HCEC 1CT (cell line): ENCODE data around the gene ZNF3.

Source experiments
- DNase-seq: peaks from one replicate; pipeline ENCODE4 v3.0.0-alpha.2; 2017

The ZNF3 gene

GRCh38 chr7:100087055-100087750 lies 5.7 kb upstream of the ZNF3 start:
- peak; percentile 100 for DNase-seq

GRCh38 chr7:100085515-100085914 lies 4.0 kb upstream of the ZNF3 start:
- no peak for DNase-seq

DNA sequence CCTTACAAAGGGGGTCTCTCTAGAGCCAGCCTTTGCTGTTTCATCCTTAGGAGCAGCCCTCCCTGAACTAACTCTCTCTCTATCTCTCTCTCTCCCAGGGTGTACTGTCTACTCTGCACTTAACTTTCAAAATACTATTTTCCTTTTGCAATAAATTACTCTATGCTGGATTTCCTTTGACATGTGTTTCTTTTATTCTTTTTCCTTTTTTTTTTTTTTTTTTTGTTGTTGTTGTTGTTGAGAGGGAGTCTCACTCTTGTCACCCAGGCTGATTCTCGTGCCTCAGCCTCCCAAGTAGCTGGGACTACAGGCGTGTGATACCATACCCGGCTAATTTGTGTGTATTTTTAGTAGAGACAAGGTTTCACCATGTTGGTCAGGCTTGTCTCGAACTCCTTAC lies 1.5 kb upstream of the ZNF3 start:
- DNase-seq: no peak

DNA sequence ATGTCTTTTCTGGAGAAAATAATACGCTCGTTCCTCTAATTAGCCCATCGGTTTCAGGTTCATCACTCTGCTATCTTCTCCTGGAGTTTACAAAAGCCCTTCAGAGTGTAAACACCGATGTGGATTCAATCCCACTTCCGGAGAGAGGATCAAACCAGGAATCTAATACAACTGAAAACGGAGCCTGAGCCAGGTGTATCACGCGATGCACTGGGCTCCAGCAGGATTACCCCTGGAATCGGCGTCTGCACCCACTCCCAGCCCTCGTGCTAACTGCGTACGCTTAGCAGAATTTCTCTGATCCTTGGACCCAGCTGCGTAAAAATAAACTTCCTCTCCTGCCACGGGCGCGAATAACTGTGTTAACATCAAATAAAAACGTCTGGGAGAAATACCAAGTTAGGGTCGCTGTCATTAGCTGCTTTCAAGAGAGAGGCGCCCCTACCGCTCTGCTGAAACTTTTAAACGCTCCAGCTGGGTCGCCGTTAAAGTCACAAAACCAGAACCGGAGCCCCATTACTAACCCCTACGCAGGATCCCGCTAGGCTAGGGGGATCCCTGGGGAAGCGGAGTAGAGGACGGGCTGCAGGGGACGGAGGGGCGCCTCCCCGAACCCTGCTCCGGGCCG lies 502 bp downstream of the ZNF3 start:
- DNase-seq: no peak

- DNase-seq: no peak
Measured at GRCh38 chr7:100079024-100079560, 2.4 kb downstream of the ZNF3 start.

- DNase-seq: no peak
Measured at GRCh38 chr7:100077205-100077604, 4.3 kb downstream of the ZNF3 start.

- no peak for DNase-seq
Measured at GRCh38 chr7:100075418-100075817, 6.1 kb downstream of the ZNF3 start.

DNA sequence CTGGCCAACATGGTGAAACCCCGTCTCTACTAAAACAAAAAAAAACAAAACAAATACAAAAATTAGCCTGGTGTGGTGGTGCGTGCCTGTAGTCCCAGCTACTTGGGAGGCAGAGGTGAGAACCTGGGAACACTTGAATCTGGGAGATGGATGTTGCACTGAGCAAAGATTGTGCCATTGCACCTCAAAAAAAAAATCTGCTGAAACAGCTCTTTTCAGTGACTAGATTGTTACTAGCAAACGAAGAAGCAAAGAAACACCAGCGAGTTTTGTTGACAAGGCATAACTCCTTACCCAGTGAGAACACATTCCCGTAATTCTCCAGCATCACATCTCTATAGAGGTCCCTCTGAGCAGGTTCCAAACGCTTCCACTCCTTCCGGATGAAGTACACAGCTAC lies 6.7 kb downstream of the ZNF3 start:
- no peak for DNase-seq

- no peak for DNase-seq
Measured at GRCh38 chr7:100072462-100072861, 9.1 kb downstream of the ZNF3 start.

DNA sequence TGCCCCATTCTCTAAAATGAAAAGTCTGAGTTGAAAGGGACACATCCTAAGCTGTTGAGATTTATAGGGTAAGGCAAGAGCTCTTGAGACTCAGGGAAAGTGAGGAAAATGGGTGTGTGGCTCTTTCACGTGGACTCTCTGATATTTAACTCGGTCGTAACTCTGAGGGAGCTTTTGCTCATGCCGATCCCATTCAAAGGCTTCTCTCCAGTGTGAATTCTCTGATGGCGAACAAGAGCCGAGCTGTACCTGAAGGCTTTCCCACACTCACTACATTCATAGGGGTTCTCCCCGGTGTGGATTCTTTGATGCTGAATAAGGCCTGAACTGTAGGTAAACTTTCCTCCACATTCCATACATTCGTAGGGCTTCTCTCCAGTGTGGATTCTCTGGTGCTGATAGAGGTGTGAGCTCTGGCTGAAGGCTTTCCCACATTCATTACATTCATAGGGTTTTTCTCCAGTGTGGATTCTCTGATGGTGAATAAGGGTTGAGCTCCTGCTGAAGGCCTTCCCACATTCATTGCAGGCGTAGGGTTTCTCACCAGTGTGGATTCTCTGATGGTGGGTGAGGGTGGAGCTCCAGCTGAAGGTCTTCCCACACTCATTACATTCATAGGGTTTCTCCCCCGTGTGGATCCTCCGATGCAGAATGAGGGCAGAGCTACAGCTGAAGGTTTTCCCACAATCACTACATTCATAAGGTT lies 10.4 kb downstream of the ZNF3 start:
- DNase-seq: no peak

- no peak for DNase-seq
Measured at GRCh38 chr7:100069991-100070390, 11.5 kb downstream of the ZNF3 start.

DNA sequence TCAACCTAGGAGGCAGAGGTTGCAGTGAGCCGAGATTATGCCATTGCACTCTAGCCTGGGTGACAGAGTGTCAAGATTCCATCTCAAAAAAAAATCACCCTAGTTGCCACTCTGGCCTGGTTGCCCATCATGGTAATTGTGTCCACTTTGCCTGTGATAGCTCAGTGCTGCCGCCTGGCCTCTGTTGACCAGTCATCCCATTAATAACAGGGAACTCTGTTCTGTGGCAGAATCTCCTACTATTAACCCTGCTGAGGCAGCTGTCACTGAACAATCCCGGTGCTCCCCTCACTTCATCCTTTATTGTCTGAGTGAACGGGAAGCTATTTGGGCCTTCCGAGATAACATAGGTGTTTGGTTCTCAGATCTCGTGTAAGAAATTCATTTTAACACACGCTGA lies 14.6 kb downstream of the ZNF3 start:
- DNase-seq: no peak

- peak; percentile 55 for DNase-seq
Measured at GRCh38 chr7:100065452-100066186, 15.9 kb downstream of the ZNF3 start.

DNA sequence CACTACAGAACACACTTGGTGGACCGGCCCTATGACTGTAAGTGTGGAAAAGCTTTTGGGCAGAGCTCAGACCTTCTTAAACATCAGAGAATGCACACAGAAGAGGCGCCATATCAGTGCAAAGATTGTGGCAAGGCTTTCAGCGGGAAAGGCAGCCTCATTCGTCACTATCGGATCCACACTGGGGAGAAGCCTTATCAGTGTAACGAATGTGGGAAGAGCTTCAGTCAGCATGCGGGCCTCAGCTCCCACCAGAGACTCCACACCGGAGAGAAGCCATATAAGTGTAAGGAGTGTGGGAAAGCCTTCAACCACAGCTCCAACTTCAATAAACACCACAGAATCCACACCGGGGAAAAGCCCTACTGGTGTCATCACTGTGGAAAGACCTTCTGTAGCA lies 17.4 kb downstream of the ZNF3 start:
- DNase-seq: no peak

DNA sequence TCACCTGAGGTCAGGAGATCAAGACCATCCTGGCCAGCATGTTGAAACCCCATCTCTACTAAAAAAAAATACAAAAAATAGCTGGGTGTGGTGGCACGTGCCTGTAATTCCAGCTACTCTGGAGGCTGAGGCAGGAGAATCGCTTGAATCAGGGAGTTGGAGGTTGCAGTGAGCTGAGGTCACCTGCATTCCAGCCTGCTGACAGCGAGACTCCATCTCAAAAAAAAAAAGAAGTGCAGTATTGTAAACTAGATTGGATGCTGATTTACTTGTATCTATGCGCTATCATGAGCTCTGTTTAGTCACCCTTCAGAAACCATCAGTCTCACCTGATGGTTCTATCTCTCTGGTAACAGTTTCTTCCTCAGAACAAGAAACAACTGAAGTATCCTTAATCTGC lies 18.1 kb downstream of the ZNF3 start:
- DNase-seq: no peak

GRCh38 chr7:100061518-100062193 lies 19.9 kb downstream of the ZNF3 start:
- no peak for DNase-seq

DNA sequence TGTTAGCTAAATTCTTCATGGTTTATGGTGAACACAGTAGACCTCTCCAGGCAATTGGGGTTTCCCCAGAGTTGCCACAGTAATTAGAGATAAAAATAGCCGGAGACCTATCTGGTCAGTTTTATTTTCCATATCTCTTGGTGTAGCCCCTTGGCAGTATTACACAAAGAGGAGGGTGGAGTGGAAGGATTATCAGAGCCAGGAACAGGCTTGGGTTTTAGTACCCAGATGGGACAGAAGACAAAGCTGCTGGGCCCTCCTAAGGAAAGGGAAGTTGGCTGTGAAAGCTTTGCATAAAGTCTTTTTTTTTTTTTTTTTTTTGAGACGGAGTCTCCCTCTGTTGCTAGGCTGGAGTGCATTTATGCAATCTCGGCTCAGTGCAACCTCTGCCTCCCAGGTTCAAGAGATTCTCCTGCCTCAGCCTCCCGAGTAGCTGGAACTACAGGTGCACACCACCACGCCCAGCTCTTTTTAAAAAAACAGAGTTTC lies 22.2 kb downstream of the ZNF3 start:
- DNase-seq: no peak

GRCh38 chr7:100057006-100057405 lies 24.5 kb downstream of the ZNF3 start:
- no peak for DNase-seq

DNA sequence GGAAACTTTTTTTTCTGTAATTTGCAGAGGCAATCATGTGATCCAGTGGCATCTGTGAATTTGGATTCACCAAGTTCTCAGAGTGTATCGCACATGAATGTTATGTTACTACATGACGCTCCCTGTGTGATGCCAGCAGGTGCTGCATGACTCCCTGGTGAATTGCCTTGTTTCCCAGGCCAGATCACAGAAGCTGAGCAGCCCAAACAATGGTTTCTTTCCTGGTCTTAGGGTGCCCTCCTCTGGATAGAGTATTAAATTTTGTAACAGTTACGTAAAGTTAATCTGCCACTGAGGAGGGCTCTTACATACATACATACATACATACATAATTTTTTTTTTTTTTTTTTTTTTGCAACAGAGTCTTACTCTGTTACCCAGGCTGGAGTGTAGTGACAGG lies 28.3 kb downstream of the ZNF3 start:
- peak; percentile 81 for DNase-seq

GRCh38 chr7:100051611-100052010 lies 29.9 kb downstream of the ZNF3 start:
- DNase-seq: no peak

DNA sequence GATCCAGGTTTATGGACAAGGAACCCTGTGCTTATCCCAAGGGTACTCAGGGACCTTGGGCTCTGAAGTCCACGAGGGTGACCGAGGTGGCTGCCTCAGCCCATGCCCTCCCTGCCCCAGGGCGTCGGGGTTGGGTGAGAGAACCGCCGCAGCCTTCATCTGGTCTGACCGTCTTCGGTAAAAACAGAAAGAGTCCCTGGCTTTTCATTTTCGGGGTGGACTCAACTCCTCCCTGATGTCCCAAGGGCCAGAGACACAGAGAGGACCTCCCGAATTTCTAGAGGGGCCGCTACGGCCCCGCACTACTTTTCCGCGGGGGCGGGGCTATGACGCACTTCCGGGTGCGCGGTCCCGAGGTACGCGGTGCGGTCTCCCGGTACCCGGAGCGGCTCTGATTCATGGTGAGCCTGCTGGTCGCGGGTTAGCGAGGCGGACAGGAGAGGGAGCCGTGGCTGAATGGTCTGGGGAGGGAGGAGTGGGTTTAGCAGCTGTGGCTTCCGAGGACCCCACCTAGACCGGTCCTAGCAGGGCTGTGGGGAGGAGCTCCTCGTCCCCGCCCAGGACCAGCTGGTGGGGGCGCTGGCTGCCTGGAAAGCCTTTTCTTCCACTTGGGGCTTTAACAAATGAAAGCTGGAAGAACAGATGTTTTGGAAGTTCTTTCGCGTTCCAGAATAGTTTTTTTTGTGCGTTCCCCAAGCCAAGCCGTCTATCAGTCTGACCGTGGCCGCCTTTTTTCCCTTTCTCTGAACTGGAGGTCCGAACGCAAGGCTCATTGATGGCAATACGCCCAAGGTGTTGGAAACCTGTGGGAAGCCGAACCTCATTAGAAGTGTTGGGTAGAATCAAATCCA lies 31.9 kb downstream of the ZNF3 start, which contains the start of gene ZSCAN21:
TSS of gene ZSCAN21 (plus strand) at position 334 of the 851 bp plus-strand sequence. CDS start 7,233 bp downstream, outside the sequence.
- DNase-seq: peak; percentile 75
